DND-41 (cell line): ENCODE results near the gene TIMM9.

Source experiments
- CTCF ChIP-seq: IDR thresholded peaks from 2 replicates; pipeline ENCODE4 v1.5.1; 2012; ENCODE audit warnings: borderline replicate concordance, low read length, moderate library complexity, mild to moderate bottlenecking; ENCODE audit not compliant: poor library complexity, severe bottlenecking; ENCODE audit errors: extremely low read depth
- EZH2 ChIP-seq: IDR thresholded peaks from 3 replicates; pipeline ENCODE4 v1.6.1; 2012; ENCODE audit warnings: borderline replicate concordance, low read depth, mild to moderate bottlenecking, moderate library complexity, low read length, inconsistent platforms; ENCODE audit not compliant: severe bottlenecking

- TF ChIP-seq CTCF (no peak), EZH2 (no peak)
These were observed 30.2 kb downstream of the TIMM9 start for GRCh38 chr14:58397156-58397555.
